IMR-90 (cell line): ENCODE measurements around the gene DAAM2. TPM values are rescaled to one million over a fixed set of nuclear protein-coding genes. Genes with fewer than 3 reads are reported as not detected.

Experiments used
- ATAC-seq: fragments of 200-7000 bp; cut with Tn5 transposase; 2 replicates; pipeline ENCODE4 v1.9.1; 2020; ENCODE audit warnings: low read depth, mild to moderate bottlenecking, moderate library complexity
- BruUV-seq: library from RNA; stranded (reverse); fragments of 400-500 nt; replicated peaks from 2 replicates; lab custom pipeline; 2021; lab: Mats Ljungman, UMichigan
- CTCF ChIA-PET: fragments of 300-600 bp; formaldehyde crosslinking; extraction: SDS; loops from one replicate; lab custom pipeline; 2021; ENCODE audit warnings: antibody characterized with exemption; lab: Yijun Ruan, JAX
- POLR2A ChIA-PET: fragments of 300-600 bp; sonication (Branson Sonifier 250); formaldehyde crosslinking; loops from one replicate; lab custom pipeline; 2022; ENCODE audit warnings: antibody characterized with exemption; ENCODE audit not compliant: unreplicated experiment; lab: Charles Lee
- DNase-seq: peaks from one replicate; pipeline ENCODE4 v3.0.0; 2013
- H2AFZ ChIP-seq: replicated peaks from 2 replicates; pipeline ENCODE3; 2013; ENCODE audit warnings: low read length, mild to moderate bottlenecking; ENCODE audit not compliant: poor library complexity
- H2AK5ac ChIP-seq: 2 replicates; pipeline ENCODE4 v1.6.1; 2013; ENCODE audit warnings: low read depth, low read length, inconsistent platforms
- H2AK9ac ChIP-seq: replicated peaks from 2 replicates; pipeline ENCODE3; 2013; ENCODE audit warnings: mild to moderate bottlenecking, low read depth, low read length, moderate library complexity; ENCODE audit not compliant: poor library complexity
- H2BK120ac ChIP-seq: 2 replicates; pipeline ENCODE4 v1.6.1; 2013; ENCODE audit warnings: low read depth, low read length, inconsistent platforms
- H2BK15ac ChIP-seq: 3 replicates; pipeline ENCODE4 v1.6.1; 2013; ENCODE audit warnings: low read depth, low read length, inconsistent platforms
- H2BK20ac ChIP-seq: 2 replicates; pipeline ENCODE4 v1.6.1; 2013; ENCODE audit warnings: low read depth, mild to moderate bottlenecking, inconsistent platforms, low read length, moderate library complexity
- H2BK5ac ChIP-seq: 2 replicates; pipeline ENCODE4 v1.6.1; 2013; ENCODE audit warnings: mild to moderate bottlenecking, low read depth, low read length, inconsistent platforms; ENCODE audit not compliant: poor library complexity, severe bottlenecking
- H3K14ac ChIP-seq: replicated peaks from 2 replicates; pipeline ENCODE4 v1.6.1; 2013; ENCODE audit warnings: low read depth, low read length, inconsistent platforms
- H3K18ac ChIP-seq: 2 replicates; pipeline ENCODE4 v1.6.1; 2013; ENCODE audit warnings: low read depth, low read length, control low read depth
- H3K23ac ChIP-seq: 2 replicates; pipeline ENCODE4 v1.6.1; 2013; ENCODE audit warnings: low read depth, low read length, inconsistent platforms
- H3K27ac ChIP-seq: 2 replicates; pipeline ENCODE4 v1.5.1; 2013; ENCODE audit warnings: mild to moderate bottlenecking, control low read depth, low read length; ENCODE audit not compliant: insufficient read depth
- H3K27me3 ChIP-seq: 2 replicates; pipeline ENCODE4 v1.6.1; 2013; ENCODE audit warnings: low read length; ENCODE audit not compliant: control insufficient read depth, insufficient read depth
- H3K36me3 ChIP-seq: 2 replicates; pipeline ENCODE4 v1.6.1; 2013; ENCODE audit warnings: low read length, mixed read lengths; ENCODE audit not compliant: control insufficient read depth, insufficient read depth
- H3K4ac ChIP-seq: 2 replicates; pipeline ENCODE4 v1.6.1; 2013; ENCODE audit warnings: low read depth, low read length, inconsistent platforms
- H3K4me1 ChIP-seq: 2 replicates; pipeline ENCODE4 v1.6.1; 2013; ENCODE audit warnings: low read length, mixed read lengths; ENCODE audit not compliant: control insufficient read depth, insufficient read depth
- H3K4me2 ChIP-seq: 2 replicates; pipeline ENCODE4 v1.6.1; 2013; ENCODE audit warnings: low read depth, mild to moderate bottlenecking, control low read depth, low read length, moderate library complexity
- H3K4me3 ChIP-seq: 2 replicates; pipeline ENCODE4 v1.5.1; 2013; ENCODE audit warnings: low read depth, mild to moderate bottlenecking, control low read depth, low read length, moderate library complexity; ENCODE audit not compliant: insufficient read depth
- H3K56ac ChIP-seq: 2 replicates; pipeline ENCODE4 v1.6.1; 2013; ENCODE audit warnings: low read length, inconsistent platforms; ENCODE audit not compliant: insufficient read depth; ENCODE audit errors: extremely low read depth
- H3K79me1 ChIP-seq, 2 experiments: 2 replicates each; pipeline ENCODE4 v1.6.1; 2013; ENCODE audit warnings: low read length in 2 of 2, inconsistent platforms in 1 of 2, low read depth in 1 of 2
- H3K9ac ChIP-seq: 2 replicates; pipeline ENCODE4 v1.6.1; 2013; ENCODE audit warnings: low read depth, low read length, control low read depth
- H3K9me1 ChIP-seq: 2 replicates; pipeline ENCODE4 v1.6.1; 2013; ENCODE audit warnings: low read length, inconsistent platforms; ENCODE audit not compliant: insufficient read depth
- H3K9me3 ChIP-seq: 2 replicates; pipeline ENCODE4 v1.6.1; 2013; ENCODE audit warnings: low read length; ENCODE audit not compliant: control insufficient read depth, insufficient read depth
- H4K20me1 ChIP-seq: 2 replicates; pipeline ENCODE4 v1.6.1; 2013; ENCODE audit warnings: low read length, inconsistent platforms; ENCODE audit not compliant: insufficient read depth
- H4K5ac ChIP-seq: 2 replicates; pipeline ENCODE4 v1.6.1; 2013; ENCODE audit warnings: mild to moderate bottlenecking, low read depth, low read length, control low read depth
- H4K8ac ChIP-seq, 2 experiments: 2 replicates each; pipeline ENCODE4 v1.6.1; 2013; ENCODE audit warnings: low read depth in 2 of 2, low read length in 2 of 2, control low read depth in 1 of 2, inconsistent platforms in 1 of 2
- H4K91ac ChIP-seq: 2 replicates; pipeline ENCODE4 v1.6.1; 2013; ENCODE audit warnings: low read depth, low read length, inconsistent platforms; ENCODE audit not compliant: insufficient read depth
- BHLHE40 ChIP-seq: fragments of 150-350 bp; IDR thresholded peaks from 2 replicates; pipeline ENCODE4 v1.6.1; 2016; ENCODE audit warnings: mild to moderate bottlenecking, low read depth, low read length
- CTCF ChIP-seq: conservative IDR thresholded peaks from 2 replicates; pipeline ENCODE4 v1.5.1; 2012; ENCODE audit warnings: mild to moderate bottlenecking, low read depth, low read length, improper control_type of control experiment
- FOS ChIP-seq: fragments of 150-350 bp; IDR thresholded peaks from 2 replicates; pipeline ENCODE4 v1.6.1; 2016; ENCODE audit warnings: low read depth, low read length
- MAFK ChIP-seq: IDR thresholded peaks from 2 replicates; pipeline ENCODE4 v1.6.1; 2012; ENCODE audit warnings: low read depth, low read length, improper control_type of control experiment
- MAZ ChIP-seq: IDR thresholded peaks from 2 replicates; pipeline ENCODE4 v1.6.1; 2012; ENCODE audit warnings: low read depth, mild to moderate bottlenecking, low read length, improper control_type of control experiment, moderate library complexity, borderline replicate concordance
- NFE2L2 ChIP-seq: fragments of 150-350 bp; IDR thresholded peaks from 2 replicates; pipeline ENCODE4 v1.6.1; 2016; ENCODE audit warnings: low read depth, mild to moderate bottlenecking, low read length
- RAD21 ChIP-seq: IDR thresholded peaks from 2 replicates; pipeline ENCODE4 v1.6.1; 2012; ENCODE audit warnings: low read length, improper control_type of control experiment
- RCOR1 ChIP-seq: IDR thresholded peaks from 2 replicates; pipeline ENCODE4 v1.6.1; 2012; ENCODE audit warnings: mild to moderate bottlenecking, low read length, improper control_type of control experiment; ENCODE audit not compliant: insufficient replicate concordance
- RFX5 ChIP-seq: IDR thresholded peaks from 2 replicates; pipeline ENCODE4 v1.8.0; 2012; ENCODE audit warnings: low read depth, mild to moderate bottlenecking, low read length, moderate library complexity
- SMC3 ChIP-seq: fragments of 150-350 bp; IDR thresholded peaks from 2 replicates; pipeline ENCODE4 v1.6.1; 2016; ENCODE audit warnings: low read depth, mild to moderate bottlenecking, antibody characterized with exemption, low read length, moderate library complexity
- WGBS, 2 experiments: methylation state at CpG; one replicate each; pipeline versions ENCODE4 v1.1.5 to v1.1.7; 2013; ENCODE audit warnings: missing lambda C conversion rate in 2 of 2; ENCODE audit not compliant: insufficient read length in 1 of 2; ENCODE audit errors: extremely low coverage in 2 of 2; 5-methylcytosine and 5-hydroxymethylcytosine counted together
- dilution Hi-C: fragments of 300-500 bp; cut with HindIII; formaldehyde crosslinking; loops from one replicate; pipeline ENCODE4 v1.14.3; 2018; ENCODE audit warnings: low sequenced_read_pairs; ENCODE audit not compliant: unreplicated experiment
- in situ Hi-C: fragments of 300-500 bp; cut with MboI; formaldehyde crosslinking; loops from 3 replicates; pipeline ENCODE4 v1.14.3; 2019; ENCODE audit warnings: low sequenced_read_pairs, inconsistent platforms, mixed read lengths
- intact Hi-C: fragments of 100-400 bp; cut with micrococcal nuclease; formaldehyde crosslinking; loops from 2 replicates; pipeline ENCODE4 v1.10.0; 2022
- polyA plus RNA-seq, 3 experiments: library from polyadenylated mRNA; depleted of rRNA; stranded (reverse); fragments of >200 nt; gene quantifications; 2 replicates each; pipeline ENCODE4 v1.2.3, GENCODE V29; 2012; ENCODE audit warnings: low replicate concordance in 1 of 3
- total RNA-seq: library from RNA; depleted of rRNA; stranded (reverse); fragments of >200 nt; gene quantifications from 2 replicates; pipeline ENCODE4 v1.2.3, GENCODE V29; 2012
- TF ChIP-seq, protein P1 (sequence below): fragments of 150-350 bp; IDR thresholded peaks from 2 replicates; pipeline ENCODE4 v1.6.1; 2017; ENCODE audit warnings: mild to moderate bottlenecking, antibody characterized with exemption, low read length, low read depth
- TF ChIP-seq, protein P2 (sequence below): fragments of 150-350 bp; IDR thresholded peaks from 2 replicates; pipeline ENCODE4 v1.6.1; 2016; ENCODE audit warnings: low read depth, mild to moderate bottlenecking, low read length, moderate library complexity, borderline replicate concordance

Gene DAAM2
- total and polyA plus RNA-seq, 2 of the 4 experiments (the other 2 are of a cell fraction), result 11.2 to 12.9 TPM

DNA sequence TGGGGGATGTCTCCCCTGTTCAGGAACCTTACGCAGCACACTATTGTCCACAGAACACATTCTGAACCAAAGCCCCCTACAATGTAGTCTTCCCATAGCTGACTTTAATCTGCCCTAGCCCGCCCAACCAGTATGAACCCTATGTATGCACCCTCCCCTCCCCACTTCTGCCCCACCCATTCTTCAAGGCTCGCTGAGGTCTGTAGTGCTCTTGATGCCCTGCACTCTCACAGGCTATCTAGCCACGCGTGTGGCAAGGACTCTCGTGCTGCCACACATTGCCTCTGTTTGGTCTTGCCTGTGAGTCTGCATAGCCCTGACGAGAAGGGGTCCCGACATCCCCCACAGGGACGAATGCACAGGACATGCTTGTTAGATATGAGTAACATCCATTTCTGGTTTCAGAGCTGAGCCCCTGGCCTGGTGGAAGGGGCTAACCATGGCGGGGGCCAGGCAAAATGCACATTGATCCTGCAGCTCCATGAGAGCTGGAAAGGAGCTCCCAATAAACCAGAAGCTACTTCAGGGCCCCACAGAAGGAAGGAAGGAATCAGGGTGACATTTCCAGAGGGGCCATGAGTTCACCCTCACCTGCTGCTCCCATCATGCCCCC is 119.4 kb downstream of the DAAM2 start:
- H2AFZ ChIP-seq, result no peak overlapping the region
- CTCF ChIA-PET, result no interaction called here
- intact Hi-C loops, result no loop called here

More for the DNA sequence above, 119.4 kb downstream of the DAAM2 start:
- H3K9ac ChIP-seq, result no peak overlapping the region
- dilution Hi-C loops, result no loop called here
- no peak overlapping the region for H3K14ac ChIP-seq
- H2AK5ac ChIP-seq, result no peak overlapping the region
- no peak overlapping the region for H2BK20ac ChIP-seq
- H3K18ac ChIP-seq, result no peak overlapping the region
- H3K4me1 ChIP-seq, result no peaks in the 10 kb centered on the region
- BruUV-seq, result no TSS peak
- no peak overlapping the region for H3K27ac ChIP-seq
- no peaks in the 10 kb centered on the region for H3K27me3 ChIP-seq
- H4K8ac ChIP-seq, result no peak overlapping the region
- in situ Hi-C loops, result no loop called here
- H2AK9ac ChIP-seq, result no peak overlapping the region
- H3K79me1 ChIP-seq, result 0 out of 4 replicates have a peak, but pooled peaks cover 0 to 3% of the 10 kb centered on the region in 2 experiments
- H4K91ac ChIP-seq, result no peak overlapping the region
- H3K4me3 ChIP-seq, result no peak overlapping the region
- no peak overlapping the region for H3K4me2 ChIP-seq
- TF ChIP-seq RCOR1 (no peak), BHLHE40 (no peak), RAD21 (no peak), NFE2L2 (no peak), FOS (no peak), MAZ (no peak), SMC3 (no peak), MAFK (no peak), CTCF (no peak), RFX5 (no peak)
- TF ChIP-seq, protein P1, sequence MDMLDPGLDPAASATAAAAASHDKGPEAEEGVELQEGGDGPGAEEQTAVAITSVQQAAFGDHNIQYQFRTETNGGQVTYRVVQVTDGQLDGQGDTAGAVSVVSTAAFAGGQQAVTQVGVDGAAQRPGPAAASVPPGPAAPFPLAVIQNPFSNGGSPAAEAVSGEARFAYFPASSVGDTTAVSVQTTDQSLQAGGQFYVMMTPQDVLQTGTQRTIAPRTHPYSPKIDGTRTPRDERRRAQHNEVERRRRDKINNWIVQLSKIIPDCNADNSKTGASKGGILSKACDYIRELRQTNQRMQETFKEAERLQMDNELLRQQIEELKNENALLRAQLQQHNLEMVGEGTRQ, result no peak
- TF ChIP-seq, protein P2, sequence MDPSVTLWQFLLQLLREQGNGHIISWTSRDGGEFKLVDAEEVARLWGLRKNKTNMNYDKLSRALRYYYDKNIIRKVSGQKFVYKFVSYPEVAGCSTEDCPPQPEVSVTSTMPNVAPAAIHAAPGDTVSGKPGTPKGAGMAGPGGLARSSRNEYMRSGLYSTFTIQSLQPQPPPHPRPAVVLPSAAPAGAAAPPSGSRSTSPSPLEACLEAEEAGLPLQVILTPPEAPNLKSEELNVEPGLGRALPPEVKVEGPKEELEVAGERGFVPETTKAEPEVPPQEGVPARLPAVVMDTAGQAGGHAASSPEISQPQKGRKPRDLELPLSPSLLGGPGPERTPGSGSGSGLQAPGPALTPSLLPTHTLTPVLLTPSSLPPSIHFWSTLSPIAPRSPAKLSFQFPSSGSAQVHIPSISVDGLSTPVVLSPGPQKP, result no peak
- H3K4ac ChIP-seq, result no peak overlapping the region
- H4K5ac ChIP-seq, result no peak overlapping the region
- ATAC-seq, result no peak
- no peak overlapping the region for H3K56ac ChIP-seq
- H2BK5ac ChIP-seq, result no peak overlapping the region
- H3K9me1 ChIP-seq, result peaks cover 6% of the 10 kb centered on the region; the same call in 1 of the 2 replicates
- DNase-seq, result no peak
- no peaks in the 10 kb centered on the region for H3K9me3 ChIP-seq
- H4K20me1 ChIP-seq, result no peaks in the 10 kb centered on the region
- H2BK15ac ChIP-seq, result no peak overlapping the region
- H3K36me3 ChIP-seq, result peaks cover 35% of the 10 kb centered on the region
- H3K23ac ChIP-seq, result no peak overlapping the region
- WGBS, 2 experiments, result 87% methylated on average over 3 of the region's 10 CpGs; no CpG with 5 or more reads in 1 of the 2 experiments
- no peak overlapping the region for H2BK120ac ChIP-seq
- POLR2A ChIA-PET, result no interaction called here
